Stomach (tissue), 9 donors: ENCODE data around the gene CEP57L1. TPM values are rescaled to one million over a fixed set of nuclear protein-coding genes. Genes with fewer than 3 reads are reported as not detected.

Source experiments
- DNase-seq, 2 donors: peaks; one replicate each; pipeline versions ENCODE4 v3.0.0 to v3.0.0-alpha.2; 2013 to 2019
- H3K27ac ChIP-seq, 5 donors: fragments of 200-600 bp in 4 of 5; sonication (generic) in 4 of 5; one replicate each; pipeline ENCODE4 v1.5.1; 2013 to 2019; ENCODE audit warnings: mild to moderate bottlenecking in 1 of 5, moderate library complexity in 1 of 5
- H3K27me3 ChIP-seq, 3 donors: fragments of 200-600 bp; sonication (generic); one replicate each; pipeline ENCODE4 v1.5.1; 2017 to 2019; ENCODE audit warnings: mixed run types in 1 of 3
- H3K36me3 ChIP-seq, 4 donors: fragments of 200-600 bp; sonication (generic); 1 replicate in 3 of 4; 2 replicates in 1 of 4; pipeline ENCODE4 v1.5.1; 2016 to 2019
- H3K4me1 ChIP-seq, 4 donors: fragments of 200-600 bp; sonication (generic); one replicate each; pipeline ENCODE4 v1.5.1; 2016 to 2019
- H3K4me3 ChIP-seq, 4 donors: fragments of 200-600 bp; sonication (generic) in 3 of 4; one replicate each; pipeline ENCODE4 v1.5.1; 2016 to 2019; ENCODE audit warnings: mild to moderate bottlenecking in 1 of 4
- H3K9me3 ChIP-seq, 4 donors: fragments of 200-600 bp; sonication (generic); one replicate each; pipeline ENCODE4 v1.5.1; 2016 to 2019
- CTCF ChIP-seq, 7 experiments: fragments of 450-650 bp in 4 of 7; fragments of 200-600 bp in 3 of 7; sonication (generic) in 3 of 7; IDR thresholded peaks; one replicate each; pipeline ENCODE4 v1.5.1; 2016 to 2019; ENCODE audit warnings: antibody characterized with exemption in 7 of 7, control low read depth in 2 of 7, mild to moderate bottlenecking in 1 of 7
- EP300 ChIP-seq: sonication (generic); formaldehyde crosslinking; IDR thresholded peaks from one replicate; pipeline ENCODE4 v1.6.1; 2017; ENCODE audit warnings: antibody characterized with exemption
- POLR2A ChIP-seq, 4 donors: fragments of 450-650 bp; IDR thresholded peaks; one replicate each; pipeline ENCODE4 v1.6.1; 2016; ENCODE audit warnings: antibody characterized with exemption in 4 of 4, control low read depth in 2 of 4, mild to moderate bottlenecking in 1 of 4, moderate library complexity in 1 of 4
- POLR2AphosphoS5 ChIP-seq, 3 donors: sonication (generic); formaldehyde crosslinking; IDR thresholded peaks; one replicate each; pipeline ENCODE4 v1.6.1; 2016; ENCODE audit warnings: antibody characterized with exemption in 3 of 3
- WGBS, 5 donors: extraction: QIAGEN DNeasy Blood & Tissue Kit in 3 of 5; methylation state at CpG; one replicate each; pipeline versions ENCODE4 v1.1.5 to v1.1.7; 2013 to 2018; 5-methylcytosine and 5-hydroxymethylcytosine counted together
- intact Hi-C: fragments of 100-400 bp; cut with DNase I; formaldehyde crosslinking; loops from one replicate; pipeline ENCODE4 v1.15.1; 2023; ENCODE audit warnings: low total_unique reads
- polyA plus RNA-seq, 3 donors: library from polyadenylated mRNA; stranded (reverse); fragments of 200-250 nt; gene quantifications; one replicate each; pipeline ENCODE4 v1.2.3, GENCODE V29; 2013
- total RNA-seq, 5 donors: library from RNA; depleted of rRNA; stranded (reverse); fragments of >200 nt; gene quantifications; one replicate each; pipeline versions ENCODE4 v1.1.0 to v1.2.3, GENCODE V29; 2014 to 2016
- donor health status: healthy with polysubstance abuse.
- donor health status: Bipolar disorder and iron deficiency.
- donor health status: healthy.

Gene CEP57L1
- total and polyA plus RNA-seq, 8 donors, result 4.5 to 63.6 (median 13.8) TPM; not detected in 1

- H3K36me3 ChIP-seq, result no peaks in the 10 kb centered on the region
- peaks cover 14 to 59% (median 32%) of the 10 kb centered on the region in 4 donors for H3K4me1 ChIP-seq
- no peaks in the 10 kb centered on the region for H3K9me3 ChIP-seq
- intact Hi-C loops, result no loop called here
- DNase-seq, result peak; percentile 93 to 98
- peak within 1 kb of the TSS; percentile 97 to 100 (median 99) for H3K27ac ChIP-seq
- H3K27me3 ChIP-seq, result no peaks in the 10 kb centered on the region
- TF ChIP-seq CTCF (IDR thresholded peaks at IDR 0.05) (no peak), POLR2AphosphoS5 (IDR thresholded peaks at IDR 0.05) (peak; percentile 67 to 93 (median 89)), POLR2A (IDR thresholded peaks at IDR 0.05) (peak in 2 of 4 donors; percentile 76 to 89), EP300 (no peak)
- 0 to 1% (median 0%) methylated on average over 24 to 62 of the region's 62 CpGs for WGBS, 5 donors
- peak within 1 kb of the TSS; percentile 60 to 75 (median 68) for H3K4me3 ChIP-seq
Measured at GRCh38 chr6:109094416-109095035, 781 bp upstream of the CEP57L1 start, which contains the start of gene SESN1. SESN1 (minus strand) TSS chr6:109094846; CDS start chr6:109094073, 773 bp downstream.

GRCh38 chr6:109095835-109096084, 453 bp downstream of the CEP57L1 start:
- peak overlapping the region; percentile 97 to 100 (median 99) for H3K27ac ChIP-seq
- no peaks in the 10 kb centered on the region for H3K9me3 ChIP-seq
- H3K36me3 ChIP-seq, result peaks cover 0 to 4% (median 0%) of the 10 kb centered on the region in 4 donors
- 0 to 1% (median 1%) methylated on average over 8 of the region's 8 CpGs for WGBS, 5 donors
- no peaks in the 10 kb centered on the region for H3K27me3 ChIP-seq
- H3K4me3 ChIP-seq, result peak overlapping the region; percentile 60 to 75 (median 68)
- intact Hi-C loops, result no loop called here
- DNase-seq, result no peak
- TF ChIP-seq CTCF (IDR thresholded peaks at IDR 0.05) (no peak), POLR2AphosphoS5 (IDR thresholded peaks at IDR 0.05) (no peak), POLR2A (IDR thresholded peaks at IDR 0.05) (no peak), EP300 (no peak)
- peaks cover 14 to 46% (median 26%) of the 10 kb centered on the region in 4 donors for H3K4me1 ChIP-seq

- intact Hi-C loops, result no loop called here
Measured at GRCh38 chr6:109096208-109096607, 901 bp downstream of the CEP57L1 start.

GRCh38 chr6:109097661-109098060, 2.4 kb downstream of the CEP57L1 start:
- peaks cover 0 to 13% (median 4%) of the 10 kb centered on the region in 4 donors for H3K36me3 ChIP-seq
- peaks cover 0 to 27% (median 11%) of the 10 kb centered on the region in 4 donors for H3K4me1 ChIP-seq
- no peak for DNase-seq
- intact Hi-C loops, result no loop called here
- TF ChIP-seq POLR2AphosphoS5 (IDR thresholded peaks at IDR 0.05) (no peak), CTCF (IDR thresholded peaks at IDR 0.05) (no peak), POLR2A (IDR thresholded peaks at IDR 0.05) (no peak), EP300 (no peak)
- H3K27ac ChIP-seq, result no peak overlapping the region
- no peaks in the 10 kb centered on the region for H3K9me3 ChIP-seq
- WGBS, 5 donors, result 94 to 100% (median 100%) methylated on average over 1 of the region's 1 CpG
- H3K4me3 ChIP-seq, result no peak overlapping the region
- H3K27me3 ChIP-seq, result no peaks in the 10 kb centered on the region

More at GRCh38 chr6:109096208-109096607, 901 bp downstream of the CEP57L1 start:
- TF ChIP-seq EP300 (no peak), CTCF (IDR thresholded peaks at IDR 0.05) (no peak), POLR2A (IDR thresholded peaks at IDR 0.05) (no peak), POLR2AphosphoS5 (IDR thresholded peaks at IDR 0.05) (no peak)
- H3K4me1 ChIP-seq, result peaks cover 13 to 42% (median 23%) of the 10 kb centered on the region in 4 donors
- 39 to 52% (median 45%) methylated on average over 6 of the region's 6 CpGs for WGBS, 5 donors
- peak overlapping the region in 4 of 5 donors; percentile 97 to 99 (median 98) for H3K27ac ChIP-seq
- no peaks in the 10 kb centered on the region for H3K27me3 ChIP-seq
- H3K9me3 ChIP-seq, result no peaks in the 10 kb centered on the region
- peaks cover 0 to 8% (median 0%) of the 10 kb centered on the region in 4 donors for H3K36me3 ChIP-seq
- DNase-seq, result no peak
- H3K4me3 ChIP-seq, result peak overlapping the region; percentile 60 to 75 (median 68)
